A549 treated with DMSO at 1 μM for 4 hours (cell line): ENCODE measurements around the gene SP9. TPM values are rescaled to one million over a fixed set of nuclear protein-coding genes. Genes with fewer than 3 reads are reported as not detected.

ENCODE experiments used
- total RNA-seq: library from RNA; stranded (reverse); fragments of 200-300 nt; extraction: Qiagen RNA extraction; gene quantifications from 5 replicates; pipeline ENCODE4 v1.2.3, GENCODE V29; 2022; ENCODE audit warnings: low read depth

SP9 gene
- 2.0 to 3.7 TPM (median 3.0 TPM) in 5 replicates for total RNA-seq

DNA sequence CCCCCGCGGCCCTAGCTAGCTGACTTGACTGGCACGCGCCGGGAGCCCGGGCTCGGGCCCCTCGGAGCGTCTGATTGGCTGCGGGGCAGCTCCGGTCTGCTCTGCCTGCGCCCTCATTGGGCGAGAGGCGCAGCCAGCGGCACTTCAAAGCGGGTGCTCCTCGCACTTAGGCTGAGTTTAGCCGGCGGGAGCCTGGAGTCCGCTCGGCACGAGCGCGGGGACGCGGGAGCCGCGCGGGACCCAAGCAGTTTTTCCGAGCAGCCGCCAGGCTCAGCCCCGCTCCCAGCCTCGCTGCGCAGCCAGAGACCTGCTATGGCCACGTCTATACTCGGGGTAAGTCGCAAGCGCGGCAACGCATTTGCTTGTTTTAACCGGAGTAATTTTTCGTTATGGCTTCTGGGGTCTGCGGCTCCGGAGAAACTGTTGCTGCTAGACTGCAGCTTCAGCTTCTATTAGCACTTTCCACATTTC lies at the start of gene SP9:
Gene SP9 (plus strand): TSS at position 174 of the 471 bp plus-strand sequence. CDS start 139 bp downstream, at position 313.

Other genes with a start within 250 kb of the SP9 start
- 110 to 145 TPM (median 136 TPM) in 5 replicates for gene OLA1, start 86.4 kb upstream of the SP9 start, total RNA-seq
- 13.9 to 16.8 TPM (median 14.6 TPM) in 5 replicates for gene SCRN3, start 60.8 kb downstream of the SP9 start, total RNA-seq
- gene GPR155, start 152.1 kb downstream of the SP9 start, total RNA-seq = 0.28 to 0.69 TPM (median 0.39 TPM) in 5 replicates